A549 treated with AZD2906 at 1 μM for 4 hours (cell line): ENCODE results near the gene UBXN7. TPM values are rescaled to one million over a fixed set of nuclear protein-coding genes. Genes with fewer than 3 reads are reported as not detected.

ENCODE experiments used
- total RNA-seq: library from RNA; stranded (reverse); fragments of 200-300 nt; extraction: Qiagen RNA extraction; gene quantifications from 5 replicates; pipeline ENCODE4 v1.2.3, GENCODE V29; 2022

Gene UBXN7, protein sequence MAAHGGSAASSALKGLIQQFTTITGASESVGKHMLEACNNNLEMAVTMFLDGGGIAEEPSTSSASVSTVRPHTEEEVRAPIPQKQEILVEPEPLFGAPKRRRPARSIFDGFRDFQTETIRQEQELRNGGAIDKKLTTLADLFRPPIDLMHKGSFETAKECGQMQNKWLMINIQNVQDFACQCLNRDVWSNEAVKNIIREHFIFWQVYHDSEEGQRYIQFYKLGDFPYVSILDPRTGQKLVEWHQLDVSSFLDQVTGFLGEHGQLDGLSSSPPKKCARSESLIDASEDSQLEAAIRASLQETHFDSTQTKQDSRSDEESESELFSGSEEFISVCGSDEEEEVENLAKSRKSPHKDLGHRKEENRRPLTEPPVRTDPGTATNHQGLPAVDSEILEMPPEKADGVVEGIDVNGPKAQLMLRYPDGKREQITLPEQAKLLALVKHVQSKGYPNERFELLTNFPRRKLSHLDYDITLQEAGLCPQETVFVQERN
- 5.9 to 9.0 TPM (median 8.1 TPM) in 5 replicates for total RNA-seq

GRCh38 chr3:196432137-196432879 is at the start of gene UBXN7:
TSS of gene UBXN7 (minus strand) at chr3:196432427. CDS start at chr3:196432399, 28 bp downstream.

GRCh38 chr3:196317687-196318467 is 114.3 kb downstream of the UBXN7 start, which contains the start of gene DYNLT2B:
TSS of gene DYNLT2B (minus strand) at chr3:196318240. CDS start at chr3:196318152, 88 bp downstream.

Other genes starting within 250 kb of the UBXN7 start
- gene ZDHHC19, start 221.0 kb downstream of the UBXN7 start, total RNA-seq, result 0.22 to 0.35 TPM (median 0.29 TPM) in 4 of 5 replicates, not detected in the other
- gene SLC51A, start 215.9 kb downstream of the UBXN7 start, total RNA-seq, result 0.11 TPM in 1 of 5 replicates, not detected in the others
- gene PCYT1A, start 144.7 kb downstream of the UBXN7 start, total RNA-seq, result 29.1 to 44.1 TPM (median 30.2 TPM) in 5 replicates
- 24.0 to 25.1 TPM (median 24.7 TPM) in 5 replicates for gene DYNLT2B, start 114.2 kb downstream of the UBXN7 start, total RNA-seq
- gene TM4SF19, start 94.0 kb downstream of the UBXN7 start, total RNA-seq, result 7.0 to 8.0 TPM (median 7.2 TPM) in 5 replicates
- gene RNF168, start 71.3 kb upstream of the UBXN7 start, total RNA-seq, result 3.2 to 4.4 TPM (median 3.7 TPM) in 5 replicates
- gene SMCO1, start 82.9 kb upstream of the UBXN7 start, total RNA-seq, result 0.03 TPM in 1 of 5 replicates, not detected in the others
- 7.1 to 9.6 TPM (median 8.8 TPM) in 5 replicates for gene WDR53, start 136.1 kb upstream of the UBXN7 start, total RNA-seq
- 5.8 to 7.5 TPM (median 6.9 TPM) in 5 replicates for gene FBXO45, start 136.2 kb upstream of the UBXN7 start, total RNA-seq
- gene NRROS, start 207.3 kb upstream of the UBXN7 start, total RNA-seq, result 0.05 TPM in 1 of 5 replicates, not detected in the others